ENCODE results near the gene VWA8.
A peak's percentile ranks its signal among the peaks of the same experiment; 100 is the strongest.
"Not testable (repeated sequence)": the region's sequence is repeated elsewhere in the genome, so short reads cannot be mapped to it uniquely, and the experiment has no call there.

The VWA8 gene

DNA sequence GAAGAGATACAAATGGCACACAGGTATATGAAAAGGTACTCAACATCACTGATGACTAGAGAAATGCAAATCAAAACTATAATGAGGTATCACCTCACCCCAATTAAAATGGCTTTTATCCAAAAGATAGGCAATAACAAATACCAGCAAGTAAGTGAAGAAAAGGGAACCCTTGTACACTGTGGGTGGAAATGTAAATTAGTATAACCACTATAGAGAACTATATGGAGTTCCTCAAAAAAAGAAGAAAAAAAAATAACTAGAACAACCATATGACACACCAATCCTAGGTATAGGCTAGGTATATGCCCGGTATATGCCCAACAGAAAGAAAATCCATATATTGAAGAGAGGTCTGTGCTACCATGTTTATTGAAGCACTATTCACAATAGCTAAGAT is 150.9 kb downstream of the VWA8 start:
- H3K36me3 Mint-ChIP-seq, result peaks cover 50 to 67% of the 10 kb centered on the region in 2 donors
- H3K9me3 Mint-ChIP-seq, result peaks cover 3% of the 10 kb centered on the region in 2 donors
- no peak overlapping the region for H3K27ac Mint-ChIP-seq
- ATAC-seq (replicated peaks) (peak; percentile 61 to 72), DNase-seq (no peak)
- no peaks in the 10 kb centered on the region for H3K27me3 Mint-ChIP-seq
- no peak overlapping the region for H3K4me3 Mint-ChIP-seq
- H3K4me1 Mint-ChIP-seq, result peaks cover 7 to 24% of the 10 kb centered on the region in 2 donors

DNA sequence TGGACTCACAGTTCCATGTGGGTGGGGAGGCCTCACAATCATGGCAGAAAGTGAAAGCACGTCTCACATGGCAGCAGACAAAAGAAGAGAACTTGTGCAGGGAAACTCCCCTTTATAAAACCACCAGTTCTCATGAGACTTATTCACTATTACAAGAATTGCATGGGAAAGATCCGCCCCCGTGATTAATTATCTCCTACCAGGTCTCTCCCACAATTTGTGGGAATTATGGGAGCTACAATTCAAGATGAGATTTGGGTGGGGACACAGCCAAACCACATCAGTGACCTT is 157.5 kb downstream of the VWA8 start:
- Mint-ChIP-seq H3K27ac (peak overlapping the region; percentile 44), H3K36me3 (peaks cover 73 to 82% of the 10 kb centered on the region in 2 donors)
- H3K4me3 Mint-ChIP-seq, result not testable (repeated sequence)

DNA sequence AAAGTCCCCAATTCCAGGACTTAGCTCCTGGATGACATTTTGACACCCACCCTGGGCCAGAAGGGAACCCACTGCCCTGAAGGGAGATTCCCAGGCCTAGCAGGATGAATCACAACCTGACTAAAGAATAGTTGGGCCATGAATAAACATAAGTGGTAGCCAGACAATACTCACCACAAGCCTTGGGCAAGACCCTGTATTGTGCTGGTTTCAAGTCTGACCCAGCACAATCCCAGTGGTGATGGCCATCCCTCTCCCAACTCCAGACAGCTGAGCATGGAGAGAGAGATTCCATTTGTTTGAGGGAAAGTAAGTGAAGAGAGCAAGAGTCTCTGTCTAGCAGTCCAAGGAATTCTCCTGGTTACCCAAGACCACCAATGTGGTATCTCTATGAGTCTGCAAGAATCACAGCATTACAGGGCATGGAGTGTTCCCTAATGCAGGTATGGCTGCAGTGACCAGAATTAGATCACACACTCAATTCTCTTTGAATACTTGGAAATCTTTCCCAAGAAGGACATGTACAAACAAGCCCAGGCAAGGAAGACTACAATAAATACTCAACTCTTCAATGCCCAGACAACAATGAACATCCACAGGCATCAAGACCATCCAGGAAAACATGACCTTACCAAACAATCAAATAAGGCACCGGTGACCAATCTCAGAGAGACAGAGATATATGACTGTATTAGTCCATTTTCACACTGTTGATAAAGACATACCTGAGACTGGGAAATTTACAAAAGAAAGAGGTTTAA is 158.0 kb downstream of the VWA8 start:
- Mint-ChIP-seq H3K36me3 (peaks cover 71 to 80% of the 10 kb centered on the region in 2 donors), H3K27ac (peak overlapping the region; percentile 44)

More for the DNA sequence above, 157.5 kb downstream of the VWA8 start:
- H3K4me1 Mint-ChIP-seq; H3K27me3 Mint-ChIP-seq; ATAC-seq (replicated peaks); DNase-seq: not testable (repeated sequence)
- H3K9me3 Mint-ChIP-seq, result peaks cover 11 to 14% of the 10 kb centered on the region in 2 donors

DNA sequence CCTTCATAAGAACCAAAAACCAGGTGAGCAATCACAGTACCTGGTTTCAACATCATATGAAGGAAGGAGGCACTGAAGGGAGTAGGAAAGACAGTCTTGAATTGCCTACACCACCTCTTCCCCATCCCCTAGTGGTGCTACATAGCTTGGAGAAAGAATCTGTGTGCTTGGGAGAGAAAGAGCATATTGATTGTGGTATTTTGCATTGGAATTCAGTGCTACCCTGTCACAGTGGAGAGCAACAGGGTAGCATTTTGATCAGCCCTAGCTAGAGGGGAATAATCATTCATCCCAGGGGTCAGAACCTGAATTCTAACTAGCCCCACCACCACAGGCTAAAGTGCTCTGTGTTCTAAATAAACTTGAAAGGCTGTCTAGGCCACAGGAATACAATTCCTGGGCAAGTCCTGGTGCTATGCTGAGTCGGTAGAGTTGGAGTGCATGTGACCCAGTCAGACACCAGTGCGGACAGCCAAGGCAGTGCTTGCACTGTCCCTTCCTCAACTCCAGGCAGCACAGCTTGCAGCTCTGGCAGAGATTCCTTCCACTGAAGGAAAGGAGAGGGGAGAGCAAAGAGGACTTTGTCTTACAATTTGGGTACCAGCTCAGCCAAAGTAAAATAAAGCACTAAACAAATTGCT is 158.7 kb downstream of the VWA8 start:
- H3K27me3 Mint-ChIP-seq, result no peaks in the 10 kb centered on the region
- H3K4me1 Mint-ChIP-seq, result peaks cover 5 to 8% of the 10 kb centered on the region in 2 donors
- H3K27ac Mint-ChIP-seq, result no peak overlapping the region
- no peak for ATAC-seq (replicated peaks)
- peaks cover 65 to 73% of the 10 kb centered on the region in 2 donors for H3K36me3 Mint-ChIP-seq
- no peak overlapping the region for H3K4me3 Mint-ChIP-seq
- peaks cover 11 to 14% of the 10 kb centered on the region in 2 donors for H3K9me3 Mint-ChIP-seq
- DNase-seq, result no peak

More for the DNA sequence above, 158.0 kb downstream of the VWA8 start:
- Mint-ChIP-seq H3K27me3 (no peaks in the 10 kb centered on the region), H3K4me3 (no peak overlapping the region), H3K9me3 (peaks cover 11 to 14% of the 10 kb centered on the region in 2 donors), H3K4me1 (peaks cover 5 to 8% of the 10 kb centered on the region in 2 donors)
- DNase-seq (no peak), ATAC-seq (replicated peaks) (no peak)

DNA sequence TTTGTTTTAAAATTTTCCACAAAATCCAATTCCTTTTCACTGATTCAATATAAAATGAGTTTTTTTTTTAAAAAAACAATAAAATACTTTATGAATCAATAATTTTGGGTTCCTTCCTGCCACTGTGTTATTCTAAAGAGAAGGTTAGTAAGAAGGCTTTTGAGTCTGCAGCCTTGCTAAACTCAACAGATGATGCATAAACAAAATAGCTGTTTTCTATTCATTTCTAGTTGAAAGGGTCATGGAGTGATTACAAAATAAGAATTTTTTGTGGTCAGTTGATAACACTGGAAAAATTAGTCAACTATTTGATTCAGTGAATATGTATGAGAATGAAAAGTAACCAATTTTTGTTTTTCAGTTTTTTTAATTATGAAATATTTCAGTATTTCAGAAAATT is 169.9 kb downstream of the VWA8 start:
- H3K36me3 Mint-ChIP-seq, result peaks cover 13 to 17% of the 10 kb centered on the region in 2 donors
- H3K27me3 Mint-ChIP-seq, result no peaks in the 10 kb centered on the region
- no peaks in the 10 kb centered on the region for H3K9me3 Mint-ChIP-seq
- H3K27ac Mint-ChIP-seq, result no peak overlapping the region
- DNase-seq (no peak), ATAC-seq (replicated peaks) (no peak)
- H3K4me1 Mint-ChIP-seq, result no peaks in the 10 kb centered on the region
- no peak overlapping the region for H3K4me3 Mint-ChIP-seq

DNA sequence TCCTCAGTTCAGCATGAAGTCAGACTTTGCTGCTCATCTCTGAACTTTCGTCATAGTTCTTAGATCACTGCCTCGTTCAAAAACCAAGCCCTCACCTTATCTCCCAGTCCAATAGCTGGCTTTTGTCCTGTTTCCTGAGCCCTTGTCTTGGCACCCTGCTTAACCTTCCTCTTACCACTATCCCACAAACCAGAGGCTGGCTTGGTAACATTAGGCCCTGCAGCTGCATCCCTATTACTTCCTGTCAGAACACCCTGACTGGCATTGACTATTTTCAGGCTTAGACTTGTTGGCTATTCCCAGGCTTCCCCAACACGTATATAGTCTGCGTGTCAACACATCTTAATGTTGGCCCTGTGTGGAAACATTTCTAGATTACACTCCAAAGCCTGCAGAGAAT is 172.4 kb downstream of the VWA8 start:
- Mint-ChIP-seq H3K36me3 (peaks cover 5 to 7% of the 10 kb centered on the region in 2 donors), H3K27ac (no peak overlapping the region), H3K4me3 (no peak overlapping the region), H3K4me1 (no peaks in the 10 kb centered on the region), H3K9me3 (no peaks in the 10 kb centered on the region), H3K27me3 (no peaks in the 10 kb centered on the region)
- ATAC-seq (replicated peaks) (no peak), DNase-seq (no peak)

DNA sequence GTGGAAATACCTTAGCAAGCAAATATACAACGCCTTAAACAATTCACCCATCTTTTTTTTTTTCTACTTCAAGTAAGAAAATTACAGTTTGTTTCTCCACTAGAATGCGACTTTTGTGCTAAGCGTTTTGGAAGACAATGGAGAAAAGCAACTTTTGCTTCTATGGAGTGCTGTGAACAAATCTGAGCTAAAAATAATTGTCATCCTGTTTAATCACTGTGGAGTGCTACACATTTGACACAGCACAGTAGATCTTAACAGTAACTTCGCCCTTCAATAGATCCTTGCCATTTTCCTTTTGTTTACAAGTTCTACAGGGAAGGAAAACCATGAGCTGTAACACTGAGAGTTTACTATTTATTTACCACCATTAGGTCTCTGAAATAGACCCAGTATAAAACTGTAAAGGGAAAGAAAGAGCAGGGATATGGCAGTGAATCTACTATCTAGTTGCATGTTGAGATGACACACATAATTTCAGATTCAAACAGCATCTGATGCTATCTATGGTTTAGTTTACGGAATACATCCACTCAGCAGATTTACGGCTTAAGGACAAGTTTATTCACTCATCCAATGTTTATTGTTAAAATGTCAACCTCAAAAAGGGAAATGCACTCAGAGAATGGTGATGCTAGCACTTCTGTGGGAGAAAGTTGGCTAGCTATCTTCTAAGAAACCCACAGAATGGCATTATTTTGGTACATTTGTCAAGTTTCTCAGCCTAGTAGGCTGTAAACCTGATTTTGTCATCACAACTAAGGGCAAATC is 175.3 kb downstream of the VWA8 start:
- ATAC-seq (replicated peaks), result no peak
- H3K36me3 Mint-ChIP-seq, result peaks cover 5 to 7% of the 10 kb centered on the region in 2 donors
- H3K9me3 Mint-ChIP-seq, result no peaks in the 10 kb centered on the region
- no peak for DNase-seq
- no peak overlapping the region for H3K27ac Mint-ChIP-seq
- no peak overlapping the region for H3K4me3 Mint-ChIP-seq
- no peaks in the 10 kb centered on the region for H3K27me3 Mint-ChIP-seq
- no peaks in the 10 kb centered on the region for H3K4me1 Mint-ChIP-seq

DNA sequence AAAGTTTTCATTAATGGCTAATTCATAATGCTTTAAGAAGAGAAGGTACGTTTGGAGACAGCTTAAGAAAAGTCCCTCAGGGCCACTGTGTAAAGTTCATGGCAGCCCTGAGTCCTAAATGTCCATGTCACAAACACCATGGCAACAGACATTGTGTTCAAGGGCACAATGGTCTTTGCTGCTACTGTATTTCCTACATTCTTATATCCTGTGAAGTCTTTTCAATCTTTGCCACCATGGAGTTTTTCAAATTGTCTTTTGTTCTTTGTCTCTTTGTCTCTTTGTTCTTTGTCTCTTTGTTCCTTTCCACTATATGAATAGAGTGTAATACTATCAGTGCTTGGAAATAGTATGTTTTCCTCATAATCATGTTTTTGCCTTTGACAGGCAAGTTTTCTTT is 178.8 kb downstream of the VWA8 start:
- H3K9me3 Mint-ChIP-seq, result no peaks in the 10 kb centered on the region
- ATAC-seq (replicated peaks), result no peak

DNA sequence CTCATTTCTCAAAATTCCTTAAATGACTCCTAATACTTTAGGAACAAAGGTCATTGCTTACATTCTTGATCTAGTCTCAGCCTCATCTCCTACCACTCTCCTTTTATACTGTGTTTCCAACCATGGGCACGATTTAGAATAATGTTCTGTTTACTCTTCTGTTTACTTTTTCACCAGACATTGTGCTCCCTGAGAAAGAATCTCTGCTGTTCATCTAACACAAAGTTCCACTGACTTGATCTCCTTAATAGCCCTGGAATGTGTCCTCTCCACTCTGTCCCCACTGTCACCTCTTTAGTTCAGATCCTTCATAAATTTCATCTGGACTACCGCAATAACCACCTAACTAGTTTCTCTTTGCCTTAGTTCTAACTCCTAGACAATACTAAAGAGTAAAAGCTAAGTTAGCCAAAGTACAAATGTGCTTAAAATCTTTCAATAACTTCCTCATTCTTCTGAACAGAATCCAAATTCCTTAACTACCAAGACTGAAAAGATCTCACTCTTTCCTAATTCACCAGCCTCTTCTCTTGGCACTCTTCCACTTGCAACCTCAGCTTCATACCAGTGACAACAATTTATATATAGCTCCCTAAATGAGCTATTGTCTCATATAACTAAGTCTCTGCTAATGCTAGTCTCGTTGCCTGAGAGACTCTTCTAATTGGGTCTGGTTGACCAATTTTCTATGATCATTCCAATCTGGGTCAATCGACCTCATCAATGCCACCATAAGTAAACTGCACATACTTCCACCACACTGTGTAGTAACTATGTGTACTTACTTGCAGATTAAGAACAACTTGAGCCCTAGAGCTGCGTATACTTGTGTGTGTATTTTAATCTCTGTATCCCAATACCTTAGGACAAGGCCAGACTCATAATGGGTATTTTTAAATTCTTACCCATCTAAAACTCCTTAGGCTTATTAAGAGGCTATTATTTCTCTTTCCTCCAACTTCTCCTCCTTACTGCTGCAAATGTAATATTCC is 179.9 kb downstream of the VWA8 start:
- Mint-ChIP-seq H3K4me1 (no peaks in the 10 kb centered on the region), H3K4me3 (no peak overlapping the region), H3K9me3 (no peaks in the 10 kb centered on the region), H3K27ac (no peak overlapping the region), H3K36me3 (peaks cover 7 to 13% of the 10 kb centered on the region in 2 donors), H3K27me3 (no peaks in the 10 kb centered on the region)
- ATAC-seq (replicated peaks) (no peak), DNase-seq (no peak)

More for the DNA sequence above, 178.8 kb downstream of the VWA8 start:
- Mint-ChIP-seq H3K4me1 (no peaks in the 10 kb centered on the region), H3K27ac (no peak overlapping the region), H3K27me3 (no peaks in the 10 kb centered on the region), H3K36me3 (peaks cover 6 to 10% of the 10 kb centered on the region in 2 donors), H3K4me3 (no peak overlapping the region)
- DNase-seq, result no peak

DNA sequence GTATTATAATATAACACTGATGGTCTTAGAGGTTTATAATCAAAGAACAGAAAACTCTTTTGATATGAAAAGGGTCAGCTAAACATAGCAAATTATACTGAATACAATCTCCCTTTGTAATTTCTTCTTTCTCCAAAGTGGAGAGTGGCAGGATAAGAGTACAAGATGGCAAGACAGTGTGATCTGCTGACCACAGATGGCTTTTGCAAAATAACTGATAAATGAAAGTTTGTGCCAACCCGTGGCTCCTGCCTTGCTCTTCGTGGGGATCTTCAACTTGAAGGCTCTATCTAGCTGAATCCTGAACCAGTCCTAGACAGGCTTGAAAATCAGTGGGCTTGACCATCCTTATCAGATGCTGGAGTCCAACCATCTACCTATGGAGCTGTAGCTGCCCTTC is 185.7 kb downstream of the VWA8 start:
- Mint-ChIP-seq H3K4me3 (no peak overlapping the region), H3K27ac (no peak overlapping the region), H3K36me3 (peaks cover 11 to 29% of the 10 kb centered on the region in 2 donors), H3K4me1 (no peaks in the 10 kb centered on the region), H3K27me3 (no peaks in the 10 kb centered on the region), H3K9me3 (no peaks in the 10 kb centered on the region)
- ATAC-seq (replicated peaks) (no peak), DNase-seq (no peak)

DNA sequence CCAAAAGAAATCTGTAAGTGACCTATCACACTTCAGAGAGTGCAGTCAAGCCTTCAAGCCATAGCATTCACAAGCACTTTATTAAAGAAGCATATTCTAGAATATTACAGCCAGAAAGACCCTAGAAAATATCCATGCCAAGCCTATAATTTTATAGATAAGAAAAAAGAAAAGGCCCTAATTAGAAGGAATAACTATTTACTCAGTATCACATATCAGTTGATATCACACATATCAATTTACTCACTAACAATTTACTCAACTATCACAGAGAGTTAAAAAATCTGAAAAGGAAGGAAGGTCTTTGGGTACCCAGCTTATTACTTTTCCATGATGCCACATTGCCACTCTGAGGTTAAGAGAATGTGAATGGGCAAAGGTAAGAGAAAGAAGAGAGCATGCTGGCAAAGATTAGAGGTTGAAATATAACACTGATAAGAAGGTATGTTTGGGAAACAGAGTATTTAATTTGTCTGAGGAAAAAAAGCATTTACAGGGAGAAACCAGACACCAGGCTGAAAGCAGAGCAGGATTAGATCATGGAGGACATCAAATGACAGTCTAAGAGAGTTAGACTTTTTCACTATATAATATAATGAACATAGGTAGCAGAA is 186.2 kb downstream of the VWA8 start:
- Mint-ChIP-seq H3K9me3 (peaks cover 0 to 1% of the 10 kb centered on the region in 2 donors), H3K4me1 (no peaks in the 10 kb centered on the region), H3K36me3 (peaks cover 13 to 34% of the 10 kb centered on the region in 2 donors), H3K4me3 (no peak overlapping the region), H3K27me3 (no peaks in the 10 kb centered on the region), H3K27ac (no peak overlapping the region)
- DNase-seq, result no peak
- no peak for ATAC-seq (replicated peaks)

DNA sequence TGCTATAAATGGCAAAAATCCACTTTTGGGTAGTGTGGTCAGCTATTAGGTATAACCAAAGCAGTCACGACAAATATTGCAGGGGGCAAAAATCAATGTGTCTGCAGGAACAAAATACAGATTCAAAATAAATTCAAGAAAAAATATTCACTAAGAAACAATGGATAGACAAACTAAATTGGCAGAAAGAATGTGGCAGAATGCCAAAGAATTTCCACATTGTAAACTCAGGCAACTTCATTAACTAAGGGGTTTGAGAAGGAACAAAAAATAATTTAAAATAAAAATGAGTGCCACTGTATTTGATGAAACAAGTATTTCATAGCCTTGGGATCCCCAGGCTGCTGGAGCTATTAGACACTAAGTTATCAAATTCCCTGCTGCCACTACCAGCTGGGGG is 193.1 kb downstream of the VWA8 start:
- H3K9me3 Mint-ChIP-seq, result peaks cover 0 to 1% of the 10 kb centered on the region in 2 donors
- H3K27me3 Mint-ChIP-seq, result no peaks in the 10 kb centered on the region
- no peaks in the 10 kb centered on the region for H3K4me1 Mint-ChIP-seq
- no peak overlapping the region for H3K4me3 Mint-ChIP-seq
- peaks cover 12 to 30% of the 10 kb centered on the region in 2 donors for H3K36me3 Mint-ChIP-seq
- H3K27ac Mint-ChIP-seq, result no peak overlapping the region
- ATAC-seq (replicated peaks), result no peak
- DNase-seq, result no peak

DNA sequence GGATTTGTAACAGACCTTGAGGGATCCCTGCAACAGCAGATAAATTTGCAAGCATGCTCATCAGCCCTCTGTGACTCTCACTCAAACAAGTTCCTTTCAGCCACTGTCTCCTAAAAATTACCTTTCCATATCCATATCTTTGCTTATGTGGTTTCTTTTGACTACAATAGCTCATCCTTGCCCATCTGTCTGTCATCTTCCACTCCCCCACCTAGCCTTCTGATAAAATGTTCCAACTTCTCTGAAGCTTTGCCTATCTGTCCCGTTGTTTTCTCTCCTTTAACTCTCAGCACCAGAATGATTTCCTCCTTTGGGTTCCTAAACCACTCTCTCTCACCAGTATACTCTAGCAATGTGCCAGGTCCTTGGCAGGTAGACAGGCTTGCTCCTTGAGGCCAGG is 194.5 kb downstream of the VWA8 start:
- H3K9me3 Mint-ChIP-seq, result peaks cover 0 to 1% of the 10 kb centered on the region in 2 donors
- peaks cover 13 to 35% of the 10 kb centered on the region in 2 donors for H3K36me3 Mint-ChIP-seq
- H3K27ac Mint-ChIP-seq, result no peak overlapping the region
- no peak overlapping the region for H3K4me3 Mint-ChIP-seq
- no peaks in the 10 kb centered on the region for H3K4me1 Mint-ChIP-seq
- no peak for DNase-seq
- no peak for ATAC-seq (replicated peaks)
- no peaks in the 10 kb centered on the region for H3K27me3 Mint-ChIP-seq
